CD4-positive, alpha-beta T cell treated with Interleukin-15 for 4 hours (primary cell): Measurements from ENCODE around the gene TMEM183A.

Experiments used
- DNase-seq: peaks from one replicate; pipeline ENCODE4 v3.0.0-alpha.2; 2020; ENCODE audit warnings: low spot score

Gene TMEM183A

DNA sequence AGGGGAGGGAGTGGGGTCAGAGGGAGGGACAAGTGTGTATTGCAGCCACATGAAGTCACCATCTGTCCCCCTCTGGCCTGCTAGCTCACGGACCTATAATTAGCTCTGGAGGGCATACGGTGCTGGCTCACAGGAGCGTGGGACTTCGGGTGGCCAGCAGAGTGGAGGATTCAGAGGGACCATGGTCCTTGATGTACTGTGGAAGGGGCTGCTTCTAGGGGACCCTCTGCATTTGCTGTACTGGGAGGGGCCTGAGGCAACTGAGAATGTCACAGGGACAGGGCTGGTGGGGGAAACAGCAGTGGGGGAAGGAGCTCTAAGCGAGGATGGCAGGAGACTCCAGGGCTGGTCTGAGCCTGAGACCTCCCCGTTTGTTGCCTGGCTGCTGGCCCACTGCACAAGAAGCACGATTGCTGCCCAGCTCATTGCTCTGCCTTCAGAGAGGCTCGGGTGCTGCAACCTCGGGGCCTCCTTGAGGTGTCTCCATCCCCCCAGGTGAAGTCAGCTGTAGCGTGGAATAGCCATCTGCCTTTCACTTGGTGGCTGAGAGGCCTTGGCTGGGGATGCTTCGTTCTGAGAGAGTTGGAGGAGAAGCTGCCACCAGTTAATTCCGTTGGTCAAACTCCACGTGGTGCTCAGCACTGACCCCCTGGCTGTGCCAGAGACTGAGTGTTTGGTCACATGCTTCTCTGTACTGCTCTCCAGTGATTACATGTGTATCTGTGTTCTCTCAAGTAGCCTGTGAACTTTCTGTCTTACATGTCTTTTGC is 21.8 kb downstream of the TMEM183A start:
- DNase-seq, result no peak

GRCh38 chr1:203031467-203031866 is 24.3 kb downstream of the TMEM183A start:
- DNase-seq, result no peak

DNA sequence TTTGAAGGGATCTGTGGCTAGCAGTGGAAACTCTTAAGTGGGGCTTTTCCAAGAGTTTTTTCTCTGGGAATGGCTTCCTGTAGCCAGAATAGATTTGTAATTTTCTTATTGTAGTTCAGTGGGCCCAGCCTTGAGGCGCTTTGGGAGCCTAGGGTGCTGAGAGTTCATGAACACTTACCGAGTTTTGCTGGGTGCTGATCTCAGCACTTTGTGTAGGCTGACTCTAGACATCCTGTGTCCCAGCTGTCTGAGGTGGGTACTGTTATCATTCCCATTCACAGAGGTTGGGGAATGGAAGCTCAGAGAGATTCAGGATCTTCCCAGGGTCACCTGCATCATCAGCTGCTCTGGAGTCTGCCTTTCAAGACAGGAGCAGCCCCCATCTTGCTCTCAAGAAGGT is 26.1 kb downstream of the TMEM183A start:
- DNase-seq, result no peak

DNA sequence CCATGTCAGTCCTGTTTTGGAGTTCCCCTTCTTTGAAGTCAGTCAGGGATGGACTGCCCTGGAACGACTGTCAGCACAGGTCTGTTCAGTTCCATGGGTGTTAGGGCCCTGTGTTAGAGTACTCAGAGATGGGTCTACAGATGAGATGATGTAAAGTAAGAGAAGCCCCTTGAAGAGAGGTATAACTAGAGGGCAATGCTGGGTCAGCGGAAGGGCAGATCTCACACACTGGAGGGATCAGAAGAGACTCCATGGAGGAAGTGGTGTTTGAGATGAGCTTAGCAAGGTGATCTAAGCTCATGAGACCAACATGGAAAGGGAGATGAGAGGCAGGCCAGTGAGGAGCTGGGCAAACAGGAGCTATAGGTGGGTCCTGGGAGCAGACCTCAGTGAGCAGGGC is 26.7 kb downstream of the TMEM183A start:
- DNase-seq, result no peak

- DNase-seq, result no peak
Observed at GRCh38 chr1:203034422-203035110, 27.4 kb downstream of the TMEM183A start.

- DNase-seq, result no peak
Observed at GRCh38 chr1:203035111-203036000, 28.2 kb downstream of the TMEM183A start.

- DNase-seq, result no peak
Observed at GRCh38 chr1:203036135-203036534, 29.0 kb downstream of the TMEM183A start.

DNA sequence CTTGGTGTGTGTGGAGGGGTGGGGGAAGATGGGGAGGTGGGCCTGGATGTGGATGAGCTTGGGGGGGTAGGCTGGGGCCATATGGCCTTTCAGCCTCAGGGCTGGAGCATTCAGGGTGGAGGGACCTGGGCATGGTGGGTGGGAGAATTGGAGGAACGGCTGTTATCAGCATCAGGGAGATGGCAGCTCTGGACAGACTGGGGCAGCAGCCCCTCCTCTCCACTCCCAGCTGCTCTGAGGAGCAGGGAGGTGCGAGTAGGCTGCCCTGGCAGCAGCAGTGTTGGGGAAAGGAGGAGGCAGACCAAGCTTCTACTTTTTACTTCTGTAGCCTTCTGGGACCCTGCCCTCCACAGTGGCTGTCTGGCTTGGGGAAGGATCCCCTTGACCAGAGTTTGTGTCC is 29.4 kb downstream of the TMEM183A start:
- no peak for DNase-seq

- DNase-seq, result no peak
Observed at GRCh38 chr1:203037509-203038190, 30.5 kb downstream of the TMEM183A start.

GRCh38 chr1:203038217-203038741 is 31.1 kb downstream of the TMEM183A start:
- no peak for DNase-seq

- DNase-seq, result peak; percentile 60
Observed at GRCh38 chr1:203038891-203039608, 31.9 kb downstream of the TMEM183A start.

- DNase-seq, result no peak
Observed at GRCh38 chr1:203039609-203040512, 32.7 kb downstream of the TMEM183A start.

DNA sequence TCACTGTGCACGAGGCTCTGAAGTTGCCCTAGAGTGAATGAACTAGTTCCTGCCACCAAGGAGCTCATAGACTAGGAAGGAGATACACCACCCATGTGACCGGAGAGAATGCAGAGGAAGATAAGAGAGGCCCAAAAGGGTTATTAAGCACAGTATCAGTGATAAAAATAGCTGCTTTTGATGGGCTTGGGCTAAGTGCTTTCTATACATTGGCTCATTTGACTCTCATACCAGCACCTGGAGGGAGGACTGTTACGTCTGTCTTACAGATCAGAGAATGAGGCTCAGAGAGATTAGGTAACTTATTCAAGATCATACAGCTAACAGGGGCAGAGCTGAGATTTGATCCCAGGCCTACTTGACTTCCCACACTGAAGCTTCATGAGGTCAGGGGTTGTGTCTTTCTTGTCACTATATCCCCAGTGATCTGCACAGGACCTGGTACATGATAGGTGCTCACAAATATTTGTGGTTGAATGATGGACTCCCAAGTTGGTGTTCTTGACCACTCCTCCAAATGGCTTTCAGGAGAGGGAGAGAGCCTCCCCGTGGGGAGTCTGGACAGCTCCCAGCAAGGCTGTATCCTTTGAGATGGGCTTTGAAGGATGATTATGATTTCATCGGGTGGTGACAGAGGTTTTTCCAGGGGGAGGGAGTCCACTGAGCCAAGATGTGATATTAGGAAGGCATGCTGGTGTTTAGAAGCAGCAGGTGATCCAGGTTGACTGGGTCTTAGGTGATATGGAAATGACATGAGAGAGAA is 33.5 kb downstream of the TMEM183A start:
- no peak for DNase-seq

GRCh38 chr1:203041351-203041932 is 34.3 kb downstream of the TMEM183A start:
- DNase-seq, result no peak

- DNase-seq, result no peak
Observed at GRCh38 chr1:203043830-203044545, 36.8 kb downstream of the TMEM183A start.

GRCh38 chr1:203044546-203045250 is 37.5 kb downstream of the TMEM183A start:
- DNase-seq, result no peak

DNA sequence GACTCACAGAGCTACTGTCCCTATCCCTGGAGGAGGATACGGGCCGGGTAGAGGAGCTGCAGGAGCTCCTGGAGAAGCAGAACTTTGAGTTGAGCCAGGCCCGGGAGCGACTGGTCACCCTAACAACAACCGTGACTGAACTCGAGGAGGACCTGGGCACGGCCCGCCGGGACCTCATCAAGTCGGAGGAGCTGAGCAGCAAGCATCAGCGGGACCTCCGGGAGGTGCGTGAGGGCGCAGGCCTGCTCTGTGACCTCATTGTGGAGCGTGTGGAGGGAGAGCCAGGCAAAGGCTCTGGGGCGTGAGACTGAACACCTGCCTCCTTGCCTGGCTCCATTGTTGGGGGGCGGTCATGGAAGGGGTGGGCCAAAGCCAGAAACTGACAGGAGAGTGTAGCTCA is 38.2 kb downstream of the TMEM183A start:
- no peak for DNase-seq
